ENCODE measurements around the gene SERPIND1.
"Not testable (repeated sequence)": the region's sequence is repeated elsewhere in the genome, so short reads cannot be mapped to it uniquely, and the experiment has no call there.

SERPIND1 gene, protein sequence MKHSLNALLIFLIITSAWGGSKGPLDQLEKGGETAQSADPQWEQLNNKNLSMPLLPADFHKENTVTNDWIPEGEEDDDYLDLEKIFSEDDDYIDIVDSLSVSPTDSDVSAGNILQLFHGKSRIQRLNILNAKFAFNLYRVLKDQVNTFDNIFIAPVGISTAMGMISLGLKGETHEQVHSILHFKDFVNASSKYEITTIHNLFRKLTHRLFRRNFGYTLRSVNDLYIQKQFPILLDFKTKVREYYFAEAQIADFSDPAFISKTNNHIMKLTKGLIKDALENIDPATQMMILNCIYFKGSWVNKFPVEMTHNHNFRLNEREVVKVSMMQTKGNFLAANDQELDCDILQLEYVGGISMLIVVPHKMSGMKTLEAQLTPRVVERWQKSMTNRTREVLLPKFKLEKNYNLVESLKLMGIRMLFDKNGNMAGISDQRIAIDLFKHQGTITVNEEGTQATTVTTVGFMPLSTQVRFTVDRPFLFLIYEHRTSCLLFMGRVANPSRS

DNA sequence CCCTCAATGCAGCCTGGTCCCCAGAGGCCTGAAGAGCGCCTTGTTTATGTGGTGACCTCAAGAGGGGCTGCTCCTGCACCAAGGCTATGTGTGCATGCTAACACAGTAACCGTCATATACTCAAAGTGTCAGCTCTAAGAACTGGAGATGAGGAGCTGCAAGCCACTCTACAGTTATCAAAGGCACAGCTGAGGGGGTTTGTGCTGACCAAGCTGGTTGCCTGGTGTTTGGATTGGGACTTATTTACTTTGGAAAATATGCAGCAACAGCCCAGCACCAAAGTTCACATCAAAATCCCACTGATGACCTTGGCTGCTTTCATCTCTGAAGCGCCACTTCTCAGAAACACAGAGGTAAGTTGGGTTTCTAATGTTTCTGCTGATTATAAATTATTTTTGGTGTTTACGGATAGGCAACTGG is at the start of gene SERPIND1:
Gene SERPIND1 (plus strand): TSS at position 321 of the 420 bp plus-strand sequence. CDS start 5,200 bp downstream, outside the sequence.
- no peak for DNase-seq

DNA sequence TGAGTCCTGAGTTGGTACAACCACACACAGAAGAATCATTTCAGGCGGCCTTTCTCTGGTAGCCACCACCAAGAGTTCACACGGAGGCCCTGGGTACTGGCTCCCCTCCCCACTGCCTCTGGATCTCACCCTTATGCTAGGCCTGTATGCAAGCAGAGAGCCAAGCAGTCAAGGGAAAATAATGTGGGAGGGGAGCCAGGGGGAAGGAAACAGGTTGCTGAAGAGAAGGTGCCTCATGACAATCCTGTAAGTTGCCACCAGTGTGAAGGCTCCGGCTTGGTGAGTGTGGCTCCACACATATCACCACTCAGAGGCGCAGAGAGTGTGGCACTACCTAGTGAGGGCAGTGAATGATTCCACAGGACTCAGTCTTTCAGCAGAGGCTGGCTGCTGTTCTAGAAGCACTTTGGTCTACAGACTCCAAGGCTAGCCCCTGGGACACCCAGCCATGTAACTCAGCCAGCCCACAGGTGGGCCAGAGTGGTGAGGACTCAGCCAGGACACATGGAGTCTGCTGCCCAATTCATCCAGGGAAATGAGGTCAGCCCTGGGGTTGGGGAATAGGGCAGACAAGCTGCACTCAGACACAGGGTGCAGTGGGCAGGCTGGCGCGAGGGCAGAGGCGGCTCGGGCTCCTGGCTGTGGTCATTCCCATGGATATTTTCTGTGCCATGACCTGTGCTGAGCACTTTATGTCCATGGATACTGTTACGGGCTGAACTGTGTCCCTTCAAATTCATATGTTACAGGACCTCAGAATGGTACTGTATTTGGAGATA is 49.0 kb upstream of the SERPIND1 start:
- DNase-seq = no peak

DNA sequence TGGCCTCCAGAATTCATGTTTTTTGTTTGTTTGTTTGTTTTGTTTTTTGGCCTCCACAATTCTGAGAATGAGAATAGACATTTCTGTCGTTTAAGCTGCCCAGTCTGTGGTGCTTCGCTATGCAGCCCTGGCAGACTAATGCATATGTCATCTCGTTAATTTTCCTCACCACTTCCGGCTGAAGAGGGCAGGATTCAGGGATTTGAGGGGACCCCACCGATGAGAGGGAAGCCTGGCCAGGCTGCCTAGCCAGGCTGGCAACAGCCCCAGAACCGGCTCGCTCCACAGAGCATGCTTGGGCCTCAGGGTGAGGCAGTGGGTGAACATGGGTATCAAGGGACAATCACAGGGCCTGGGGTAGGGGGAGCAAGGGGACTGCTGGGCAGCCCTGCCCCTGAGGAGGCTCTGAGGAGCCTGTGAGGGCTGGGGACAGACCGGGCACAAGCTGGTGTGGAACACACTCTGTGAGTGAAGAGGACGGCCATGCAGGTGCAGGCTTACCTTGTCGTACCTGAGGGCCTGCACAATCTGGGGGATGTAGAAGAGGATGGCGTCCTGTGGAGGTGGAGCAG is 47.8 kb upstream of the SERPIND1 start:
- no peak for DNase-seq

DNA sequence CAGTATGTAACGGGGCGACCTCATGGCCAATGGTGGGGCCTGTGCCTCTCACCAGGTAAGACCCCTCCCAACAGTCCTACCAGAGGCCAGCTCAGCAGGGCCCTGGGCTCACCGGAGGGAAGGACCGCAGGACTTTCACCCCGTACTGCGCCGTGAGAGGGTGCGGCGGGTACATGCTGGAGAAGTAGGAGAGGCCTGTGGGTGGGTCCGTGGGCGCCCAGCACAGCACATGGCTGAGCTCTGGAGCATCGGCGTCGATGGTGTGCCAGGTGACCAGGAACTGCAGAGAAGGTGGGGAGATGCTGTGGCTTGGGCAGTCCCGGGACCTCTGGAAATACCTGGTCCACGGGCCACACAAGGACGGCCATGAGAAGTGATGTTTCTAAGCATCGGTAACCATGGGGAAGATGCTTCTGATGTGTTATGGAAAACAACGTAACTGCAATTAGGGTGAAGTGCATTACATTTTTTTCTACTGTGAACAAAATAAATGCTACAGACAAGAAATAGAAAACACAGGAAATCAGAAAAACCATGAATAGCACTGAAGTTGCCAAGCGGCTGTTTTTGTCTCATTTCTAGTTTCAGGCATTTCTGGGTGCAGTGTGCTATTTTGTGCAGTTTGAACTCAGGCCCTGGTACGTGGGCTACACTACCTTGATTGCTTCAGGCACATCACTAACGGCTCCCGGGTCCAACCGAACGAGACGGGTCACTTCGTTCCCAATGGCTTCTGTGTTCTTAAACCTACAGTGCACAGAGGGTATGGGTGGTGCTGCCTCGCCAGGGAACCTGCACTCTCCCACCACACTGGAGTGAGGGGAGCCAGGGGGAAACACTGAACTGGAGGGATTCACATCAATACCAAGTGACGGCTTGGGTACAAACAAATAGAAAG is 46.5 kb upstream of the SERPIND1 start:
- DNase-seq = no peak

DNA sequence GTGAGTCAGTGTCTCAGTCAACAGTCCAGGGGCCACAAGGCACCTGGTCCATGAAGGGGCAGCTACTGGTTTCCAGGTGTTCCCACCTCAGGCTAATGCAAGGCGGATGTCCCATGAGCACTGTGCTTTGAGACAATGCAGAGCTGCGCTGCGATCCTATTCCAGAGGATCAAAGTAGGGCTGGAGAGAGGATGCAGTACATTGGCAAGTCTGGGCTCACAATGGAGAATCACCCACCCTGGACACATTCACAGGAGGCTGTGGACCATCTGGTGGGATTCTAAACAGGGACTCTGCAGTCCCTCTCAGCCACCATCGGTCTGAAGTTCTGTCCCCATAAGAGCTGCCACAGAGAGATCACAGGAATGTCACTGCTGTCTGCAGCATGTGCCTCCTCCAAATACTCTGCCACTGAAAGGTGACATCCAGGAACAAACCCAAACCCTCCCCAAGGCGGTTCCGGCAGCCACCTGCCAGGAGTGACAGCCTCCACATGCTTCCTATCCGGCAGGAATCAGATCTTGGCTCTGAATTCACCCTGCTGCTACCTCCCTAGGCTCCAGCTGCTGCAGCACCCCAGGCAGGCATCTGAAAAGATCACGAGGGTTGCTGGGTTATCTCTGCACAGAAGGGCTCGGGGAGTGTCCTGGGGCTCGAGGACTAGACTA is 45.3 kb upstream of the SERPIND1 start:
- DNase-seq = no peak

DNA sequence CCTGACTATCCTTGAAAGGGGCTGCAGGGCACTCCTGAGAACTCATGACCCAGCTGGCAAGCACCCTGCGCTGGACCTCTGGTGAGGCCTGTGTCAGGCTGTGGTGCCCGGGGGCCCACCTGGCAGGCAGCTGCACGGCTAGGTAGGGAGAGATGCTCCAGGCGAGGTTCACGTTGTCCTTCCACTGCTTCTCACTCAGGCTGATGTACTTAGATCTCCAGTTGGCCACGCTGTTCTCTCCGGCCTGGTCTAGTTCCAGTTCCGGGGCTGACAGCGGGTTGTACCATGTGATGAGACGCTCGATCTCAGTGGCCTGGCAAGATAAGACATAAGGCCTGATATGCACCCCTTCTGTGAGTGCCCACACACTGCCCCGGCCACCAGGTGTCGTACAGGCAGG is 44.7 kb upstream of the SERPIND1 start:
- no peak for DNase-seq

DNA sequence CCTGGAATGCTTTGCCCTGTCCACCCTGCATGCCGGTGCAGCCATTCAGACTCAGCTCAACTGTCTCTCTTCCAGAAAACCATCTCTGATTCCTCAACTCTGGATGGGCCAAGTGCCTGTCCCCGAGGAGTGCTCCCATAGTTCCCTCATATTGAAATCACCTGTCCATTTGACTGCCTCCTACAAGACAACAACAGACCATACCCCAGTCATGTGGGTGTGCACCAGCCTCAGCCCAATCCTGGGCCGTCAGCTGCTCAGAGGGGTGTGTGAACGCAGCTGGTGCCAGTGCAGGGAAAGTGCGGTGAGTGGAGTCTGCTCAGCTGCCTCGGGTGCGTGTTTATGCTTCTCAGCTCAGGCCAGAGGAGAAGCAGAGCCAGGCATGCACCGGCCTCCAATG is 41.5 kb upstream of the SERPIND1 start:
- DNase-seq = not testable (repeated sequence)

DNA sequence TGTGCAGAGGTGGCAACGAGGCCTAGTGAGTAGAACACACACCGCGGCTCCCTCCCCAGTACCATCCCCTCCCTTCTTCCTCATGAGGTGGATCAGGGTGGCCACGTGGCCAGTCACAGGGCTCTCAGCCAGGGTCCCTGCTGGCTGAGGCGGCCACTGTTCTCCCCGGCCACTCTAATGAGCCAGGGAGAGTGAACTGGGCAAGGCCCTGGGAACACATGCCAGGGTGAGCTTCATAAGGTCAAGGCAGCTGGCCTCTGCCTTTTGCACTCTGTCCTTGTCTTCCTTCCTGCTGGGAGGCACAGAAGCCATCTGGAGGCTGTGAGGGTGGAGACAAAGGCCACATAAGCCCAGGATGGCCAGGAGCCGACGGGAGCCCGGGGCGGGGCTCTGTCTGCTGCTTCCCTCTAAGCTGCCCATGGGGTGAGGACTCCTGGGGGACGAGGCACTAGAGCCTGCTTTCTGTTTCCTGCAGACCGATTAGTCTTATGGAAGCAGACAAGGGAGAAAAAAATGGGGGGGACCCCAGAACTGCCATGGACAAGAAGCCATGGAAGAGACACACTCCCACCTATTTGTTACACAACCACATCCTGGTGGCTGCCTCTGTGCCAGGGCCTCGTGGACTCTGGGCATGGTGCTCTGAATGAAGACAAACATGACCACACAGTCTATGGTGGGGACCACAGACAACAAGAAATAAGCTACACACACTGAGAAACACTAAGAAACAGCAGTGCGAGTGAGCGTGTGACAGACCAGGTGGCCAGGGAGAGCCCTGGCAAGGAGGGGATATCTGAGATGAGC is 38.4 kb upstream of the SERPIND1 start:
- DNase-seq = not testable (repeated sequence)

DNA sequence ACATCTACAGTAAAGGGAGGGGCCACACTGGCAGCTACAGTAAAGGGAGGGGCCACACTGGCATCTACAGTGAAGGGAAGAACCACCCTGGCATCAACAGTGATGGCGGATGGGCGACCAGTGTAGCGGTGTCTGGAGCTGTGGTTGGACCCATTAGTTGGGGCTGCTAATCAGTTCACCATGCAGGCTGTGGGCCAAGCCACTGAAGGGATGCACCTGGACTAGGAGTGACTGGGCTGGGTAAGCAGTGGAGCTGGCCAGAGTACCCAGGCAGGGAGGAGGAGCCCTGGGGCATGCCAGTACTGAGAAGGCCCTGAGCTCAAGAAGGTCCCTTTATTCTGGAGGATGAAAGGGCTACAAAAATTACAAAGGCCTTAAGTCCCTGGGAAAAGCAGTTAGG is 37.0 kb upstream of the SERPIND1 start:
- DNase-seq = not testable (repeated sequence)

DNA sequence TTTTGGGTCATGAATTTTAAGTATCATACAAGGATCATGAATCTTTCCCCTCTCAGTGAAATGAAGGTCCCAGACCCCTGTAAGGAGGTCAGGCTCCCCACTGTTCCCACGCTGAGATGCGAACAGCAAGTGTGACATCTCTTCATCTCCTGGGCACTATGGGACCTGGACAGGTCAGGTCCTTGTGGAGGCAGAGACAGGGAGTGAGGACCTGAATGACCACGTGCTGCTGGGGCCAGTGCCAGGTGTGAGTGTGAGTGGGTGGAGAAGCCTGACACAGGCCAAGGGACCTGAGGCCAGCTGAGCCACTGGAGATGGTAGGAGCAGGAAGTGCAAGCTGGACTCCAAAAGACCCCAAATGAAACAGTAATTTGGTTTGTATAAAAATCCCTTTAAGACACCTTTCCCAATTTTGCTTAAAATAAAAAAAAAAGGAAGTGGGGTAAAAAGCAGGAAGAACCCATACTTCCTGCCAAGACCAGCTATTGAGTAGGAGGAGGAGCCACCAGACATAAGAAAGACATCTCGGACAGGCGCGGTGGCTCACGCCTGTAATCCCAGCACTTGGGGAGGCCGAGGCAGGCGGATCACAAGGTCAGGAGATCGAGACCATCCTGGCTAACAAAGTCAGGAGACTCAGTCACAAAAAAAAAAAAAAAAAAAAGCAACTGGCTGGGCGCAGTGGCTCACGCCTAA is 35.4 kb upstream of the SERPIND1 start:
- no peak for DNase-seq

DNA sequence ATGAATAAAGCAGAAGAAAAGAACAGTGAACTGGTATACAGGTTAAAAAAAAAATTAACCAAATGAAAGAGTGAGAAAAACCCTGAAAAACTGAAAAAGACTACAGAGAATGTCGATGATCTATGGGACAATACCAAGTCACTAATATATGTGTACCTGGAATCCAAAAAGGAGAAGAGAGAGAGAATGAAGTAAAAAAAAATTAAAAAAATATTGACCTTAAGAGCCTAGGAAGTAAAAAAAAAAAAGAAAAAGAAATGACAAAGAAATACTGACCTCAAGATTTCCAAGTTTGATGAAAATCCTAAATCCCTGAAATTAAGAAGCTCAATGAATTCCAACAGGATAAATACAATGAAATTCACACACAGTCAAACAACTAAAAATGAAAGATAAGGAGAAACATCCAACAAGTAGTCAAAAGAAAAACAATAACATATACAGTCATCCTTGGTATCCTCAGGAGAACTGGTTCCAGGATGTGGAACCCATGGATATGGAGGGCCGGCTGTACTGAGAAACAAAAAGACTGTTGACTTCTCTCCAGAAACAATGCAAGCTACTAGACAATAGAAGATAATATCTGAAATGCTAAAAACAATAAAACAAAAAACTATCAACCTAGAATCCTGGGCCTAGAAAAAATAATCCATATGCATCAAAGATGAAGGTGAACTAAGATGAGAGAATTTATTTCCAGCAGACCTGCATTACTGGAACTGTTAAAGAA is 33.5 kb upstream of the SERPIND1 start:
- no peak for DNase-seq

DNA sequence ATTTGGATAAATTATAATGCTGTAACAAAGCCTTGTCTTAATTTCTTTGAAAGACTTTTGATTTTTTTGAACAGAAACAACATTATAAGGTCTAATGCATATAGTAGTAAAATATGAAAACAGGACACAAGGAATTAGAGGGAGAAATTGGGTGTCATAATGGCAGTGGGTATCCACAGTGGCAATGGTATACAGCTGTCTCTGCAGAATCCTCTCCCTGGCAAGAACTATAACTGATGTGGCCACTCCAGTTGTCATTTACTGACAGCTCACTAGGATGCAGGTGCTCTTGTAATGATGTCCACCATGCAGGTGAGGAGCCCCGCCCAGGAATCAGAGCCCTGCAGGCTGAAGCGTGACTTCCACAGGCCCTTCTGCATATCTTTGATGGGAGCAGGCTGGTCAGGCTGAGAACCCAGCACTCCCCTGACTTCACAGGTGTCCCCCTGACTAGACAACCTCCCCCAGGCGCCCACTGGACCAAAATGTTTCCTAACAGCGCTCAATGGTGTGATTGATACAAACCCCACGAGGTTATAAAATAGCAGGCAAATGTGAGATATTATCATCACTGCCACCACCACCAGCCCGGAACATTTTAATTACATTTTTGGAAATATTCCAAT is 32.8 kb upstream of the SERPIND1 start:
- no peak for DNase-seq

DNA sequence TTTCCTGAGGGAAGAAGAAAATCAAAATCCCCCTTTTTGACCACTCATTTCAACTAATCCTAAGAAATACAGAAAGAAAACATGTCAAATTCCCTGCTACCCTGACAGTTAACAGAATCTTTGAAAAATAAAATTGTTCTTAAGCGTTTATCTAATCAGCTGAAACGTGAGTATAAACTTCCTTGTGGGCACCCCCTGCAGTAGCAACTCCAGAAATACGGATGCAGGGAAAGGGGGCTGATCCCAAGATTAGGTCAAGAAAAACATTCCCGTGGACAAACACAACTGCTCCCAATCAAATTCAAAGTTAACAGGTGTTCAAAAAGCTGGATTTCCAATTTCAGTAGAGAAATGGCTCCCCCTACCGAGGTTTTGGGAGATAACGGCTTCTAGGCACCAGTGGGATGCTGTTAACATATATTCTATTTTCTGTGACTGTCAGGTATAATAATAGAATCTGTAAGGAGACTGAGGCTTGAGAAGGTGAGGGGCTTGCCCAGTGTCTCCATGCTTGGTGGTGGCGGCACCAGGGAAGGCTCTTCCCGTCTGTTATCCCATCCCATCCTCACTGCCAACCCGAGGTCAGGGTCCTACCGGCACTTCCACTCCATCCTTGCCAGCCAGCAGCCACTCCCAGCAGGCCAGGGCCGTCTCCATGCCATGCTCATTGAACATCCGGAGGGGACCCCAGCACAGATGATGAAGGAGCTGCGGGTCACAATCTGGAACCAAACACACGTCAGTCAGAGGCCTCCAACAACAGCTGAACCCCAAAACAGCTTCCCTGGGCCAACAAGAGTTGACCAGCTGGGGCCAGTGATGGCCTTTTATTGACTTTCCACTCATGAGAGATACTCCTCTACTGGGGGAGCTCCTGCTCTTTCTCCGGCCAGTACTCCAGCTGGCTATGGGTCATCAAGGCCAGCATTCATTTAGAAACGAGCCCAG is 32.0 kb upstream of the SERPIND1 start:
- peak; percentile 22 for DNase-seq

DNA sequence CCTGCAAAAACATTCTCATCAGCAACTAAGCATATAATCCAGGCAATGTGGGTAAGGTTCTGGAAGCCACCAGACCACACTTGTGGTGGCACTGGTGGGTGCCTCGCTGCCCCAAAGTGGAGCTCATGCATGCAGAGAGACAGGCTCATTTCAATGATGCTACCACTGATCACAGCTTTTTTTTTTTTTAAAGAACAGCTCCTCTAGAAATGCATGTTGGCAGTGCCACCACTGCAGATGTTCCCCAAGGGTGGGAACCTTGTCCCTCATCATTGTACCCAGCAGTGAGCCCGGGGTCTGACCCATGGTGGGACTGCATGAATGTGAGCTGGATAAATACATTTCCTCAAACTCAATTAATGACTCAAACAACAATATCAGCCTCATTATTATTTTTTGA is 31.1 kb upstream of the SERPIND1 start:
- DNase-seq = no peak

DNA sequence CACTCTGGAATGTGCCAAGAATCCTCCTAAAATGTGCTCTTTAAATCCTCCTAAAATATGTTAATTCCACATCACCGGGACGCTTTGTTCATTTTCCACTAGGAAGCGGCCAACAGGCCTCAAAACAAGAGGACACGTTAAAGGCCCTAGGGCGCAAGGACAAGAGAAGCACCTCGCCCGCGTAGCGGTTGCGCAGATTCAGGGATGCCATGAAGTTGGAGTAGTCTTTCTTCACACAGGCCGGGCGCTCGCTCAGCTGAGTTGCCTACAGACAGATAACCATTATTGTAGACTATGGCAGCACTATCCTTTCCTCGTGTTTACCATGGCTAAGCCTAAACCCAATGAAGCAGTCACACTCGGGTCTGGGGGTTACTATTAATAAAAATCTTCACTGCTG is 29.5 kb upstream of the SERPIND1 start:
- no peak for DNase-seq

DNA sequence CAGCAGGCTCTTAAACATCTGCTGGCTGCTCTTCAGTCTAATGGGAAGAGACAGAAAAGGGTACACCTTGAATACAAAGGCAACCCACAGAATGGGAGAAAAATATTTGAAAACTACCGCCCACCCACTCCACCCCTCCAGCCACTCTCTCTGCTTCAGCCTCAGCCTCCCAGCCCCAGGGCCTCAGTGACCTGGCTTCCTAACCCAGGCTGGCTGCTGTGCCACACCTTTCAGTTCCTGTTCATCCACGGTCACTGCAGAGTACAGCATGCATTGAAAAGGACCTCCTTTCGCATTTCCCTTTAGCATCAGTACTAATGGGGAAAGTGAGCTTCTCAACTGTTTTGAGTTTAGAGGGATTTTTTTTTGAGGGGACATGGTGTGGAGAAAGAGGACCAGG is 28.8 kb upstream of the SERPIND1 start:
- DNase-seq = no peak

DNA sequence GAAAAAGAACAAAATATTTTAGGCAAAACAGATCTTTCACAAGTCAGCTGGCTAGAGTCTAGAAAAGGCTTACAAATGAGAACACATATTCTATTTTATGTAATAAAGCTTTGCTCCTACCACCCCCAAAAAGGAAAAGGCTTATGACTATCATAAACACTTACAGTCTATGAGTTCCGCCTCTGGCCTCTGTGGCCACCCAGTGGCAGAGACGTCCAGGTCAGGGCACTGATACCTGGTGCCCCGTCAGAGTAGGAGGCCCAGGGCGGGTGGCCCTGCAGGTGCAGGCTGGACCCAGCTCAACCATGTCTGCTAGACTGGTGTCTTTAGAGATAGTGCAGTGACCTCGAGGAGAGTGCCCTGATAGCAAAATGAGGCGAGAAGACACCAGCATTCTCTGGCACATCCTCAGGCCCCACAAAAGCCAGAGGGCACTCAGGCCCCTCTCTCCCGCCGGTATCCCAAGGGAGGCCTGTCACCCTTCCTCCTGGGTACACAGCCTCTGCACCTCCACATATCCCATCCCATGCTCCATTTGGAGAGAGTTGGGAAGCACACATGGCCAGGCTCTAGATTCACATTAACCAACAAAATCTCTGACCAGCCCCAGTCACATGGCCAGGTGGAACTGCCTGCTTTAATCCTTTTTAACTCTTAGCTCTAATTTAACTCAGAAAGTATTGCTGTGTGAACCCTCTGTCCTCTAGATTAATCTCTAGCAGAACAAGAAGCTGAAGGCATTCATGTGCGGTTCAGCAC is 27.3 kb upstream of the SERPIND1 start:
- no peak for DNase-seq
